ENCODE data around the gene NAPSA.

The NAPSA gene

DNA sequence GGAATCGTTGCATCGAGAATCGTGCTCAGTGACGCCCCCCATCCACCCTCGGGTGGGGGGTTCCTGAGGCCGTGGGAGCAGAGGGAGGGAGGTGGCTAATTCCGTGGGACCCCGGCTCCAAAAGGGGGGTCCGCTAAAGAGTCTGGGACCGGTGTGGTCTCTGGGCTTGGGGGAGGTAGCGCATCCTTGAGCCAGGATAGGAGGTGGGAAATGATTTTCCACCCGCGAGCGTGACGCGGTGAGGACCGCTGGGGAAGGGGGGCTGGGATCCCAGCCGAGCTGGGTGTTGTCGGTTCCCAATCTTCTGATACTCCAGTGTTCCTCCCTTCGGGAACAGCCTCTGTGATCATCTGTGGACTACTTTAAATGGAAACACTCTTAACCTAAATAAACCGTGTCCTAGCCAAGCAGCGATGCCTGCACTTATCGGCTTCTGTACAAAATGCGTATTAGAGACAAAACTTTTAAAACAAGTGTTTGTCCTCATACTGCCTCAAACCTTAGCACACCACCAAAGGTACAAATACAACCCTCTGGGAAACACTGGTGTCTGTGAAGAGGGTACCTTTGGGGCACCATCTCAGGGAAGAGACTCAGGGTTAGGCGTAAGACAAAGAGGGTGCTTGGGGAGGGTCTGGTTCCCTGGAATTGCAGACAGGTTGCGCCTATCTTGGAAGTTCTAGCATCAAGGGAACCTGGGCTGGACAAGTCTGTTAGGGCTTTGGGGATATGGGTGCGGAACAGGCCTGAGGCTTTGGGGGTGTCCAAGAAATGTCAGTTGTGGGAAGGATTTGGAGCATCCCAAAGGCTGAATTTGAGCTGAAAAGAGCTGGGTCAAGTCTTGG lies 52.2 kb downstream of the NAPSA start:
- H4K20me1 ChIP-seq (ENCODE audit: insufficient read depth) = no peaks in the 10 kb centered on the region
- peaks cover 28% of the 10 kb centered on the region; the same call in 1 of the 2 replicates for H3K27me3 ChIP-seq (ENCODE audit: insufficient read depth, low read depth)
- no peaks in the 10 kb centered on the region for H3K36me3 ChIP-seq (ENCODE audit: insufficient read depth)
- no peak overlapping the region for H3K9ac ChIP-seq
- no peaks in the 10 kb centered on the region for H3K4me1 ChIP-seq (ENCODE audit: low read depth, poor library complexity, severe bottlenecking)
- no peak overlapping the region for H2AFZ ChIP-seq (ENCODE audit: low read depth)
- no peak overlapping the region for H3K4me2 ChIP-seq
- no peak overlapping the region for H3K27ac ChIP-seq
- no peak overlapping the region for H3K4me3 ChIP-seq (IDR thresholded peaks at IDR 0.05; ENCODE audit: insufficient read depth, low read depth, low read length)
- TF ChIP-seq, protein P1, sequence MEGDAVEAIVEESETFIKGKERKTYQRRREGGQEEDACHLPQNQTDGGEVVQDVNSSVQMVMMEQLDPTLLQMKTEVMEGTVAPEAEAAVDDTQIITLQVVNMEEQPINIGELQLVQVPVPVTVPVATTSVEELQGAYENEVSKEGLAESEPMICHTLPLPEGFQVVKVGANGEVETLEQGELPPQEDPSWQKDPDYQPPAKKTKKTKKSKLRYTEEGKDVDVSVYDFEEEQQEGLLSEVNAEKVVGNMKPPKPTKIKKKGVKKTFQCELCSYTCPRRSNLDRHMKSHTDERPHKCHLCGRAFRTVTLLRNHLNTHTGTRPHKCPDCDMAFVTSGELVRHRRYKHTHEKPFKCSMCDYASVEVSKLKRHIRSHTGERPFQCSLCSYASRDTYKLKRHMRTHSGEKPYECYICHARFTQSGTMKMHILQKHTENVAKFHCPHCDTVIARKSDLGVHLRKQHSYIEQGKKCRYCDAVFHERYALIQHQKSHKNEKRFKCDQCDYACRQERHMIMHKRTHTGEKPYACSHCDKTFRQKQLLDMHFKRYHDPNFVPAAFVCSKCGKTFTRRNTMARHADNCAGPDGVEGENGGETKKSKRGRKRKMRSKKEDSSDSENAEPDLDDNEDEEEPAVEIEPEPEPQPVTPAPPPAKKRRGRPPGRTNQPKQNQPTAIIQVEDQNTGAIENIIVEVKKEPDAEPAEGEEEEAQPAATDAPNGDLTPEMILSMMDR (conservative IDR thresholded peaks at IDR 0.05; ENCODE audit: low read depth, low read length) = no peak
- no peaks in the 10 kb centered on the region for H3K79me2 ChIP-seq (ENCODE audit: insufficient read depth, low read depth)

GRCh38 chr19:50311723-50312635 lies 53.5 kb downstream of the NAPSA start:
- TF ChIP-seq, protein P1 (conservative IDR thresholded peaks at IDR 0.05; ENCODE audit: low read depth, low read length) = no peak
- Histone ChIP-seq H3K9ac (no peak overlapping the region), H3K4me3 (IDR thresholded peaks at IDR 0.05; ENCODE audit: insufficient read depth, low read depth, low read length) (no peak overlapping the region)

DNA sequence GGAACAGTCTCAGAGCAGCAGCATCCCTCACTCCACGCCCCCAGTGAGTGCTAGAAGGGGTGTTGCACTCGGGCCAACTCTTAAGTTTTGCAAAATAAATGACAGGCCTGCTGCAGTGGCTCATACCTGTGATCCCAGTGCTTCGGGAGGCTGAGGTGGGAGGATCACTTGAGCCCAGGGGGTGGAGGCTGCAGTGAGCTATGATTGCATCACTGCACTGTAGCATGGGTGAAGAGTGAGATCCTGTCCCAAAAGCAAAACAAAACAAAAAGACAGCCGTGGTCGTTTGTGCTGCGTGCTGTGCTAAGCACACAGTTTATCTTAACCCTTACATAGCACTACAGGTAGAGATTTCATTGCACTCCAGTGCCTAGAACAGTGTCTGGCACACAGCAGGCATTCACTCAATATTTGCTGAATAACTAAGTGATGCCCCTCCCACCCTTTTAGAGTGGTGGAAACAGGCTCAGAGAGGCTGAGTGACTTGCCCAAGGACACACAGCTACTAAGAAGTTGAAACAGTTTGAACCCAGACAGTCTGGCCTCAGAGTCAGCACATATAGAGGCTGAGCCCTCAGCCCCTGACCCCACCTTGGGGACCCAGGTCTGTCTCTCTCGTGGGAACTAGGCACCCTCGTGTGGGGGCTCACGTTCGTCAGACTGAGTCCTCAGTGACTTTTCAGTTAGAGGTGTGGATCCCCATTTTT lies 54.5 kb downstream of the NAPSA start:
- TF ChIP-seq, protein P1 (conservative IDR thresholded peaks at IDR 0.05; ENCODE audit: low read depth, low read length) = no peak
- no peak overlapping the region for H3K4me3 ChIP-seq (IDR thresholded peaks at IDR 0.05; ENCODE audit: insufficient read depth, low read depth, low read length)
- no peak overlapping the region for H2AFZ ChIP-seq (ENCODE audit: low read depth)
- H3K27me3 ChIP-seq (ENCODE audit: insufficient read depth, low read depth) = peaks cover 27% of the 10 kb centered on the region; the same call in 1 of the 2 replicates
- no peaks in the 10 kb centered on the region for H4K20me1 ChIP-seq (ENCODE audit: insufficient read depth)
- H3K4me2 ChIP-seq = no peak overlapping the region
- H3K27ac ChIP-seq = no peak overlapping the region
- H3K4me1 ChIP-seq (ENCODE audit: low read depth, poor library complexity, severe bottlenecking) = no peaks in the 10 kb centered on the region
- H3K36me3 ChIP-seq (ENCODE audit: insufficient read depth) = no peaks in the 10 kb centered on the region
- no peak overlapping the region for H3K9ac ChIP-seq
- no peaks in the 10 kb centered on the region for H3K79me2 ChIP-seq (ENCODE audit: insufficient read depth, low read depth)

More at GRCh38 chr19:50311723-50312635, 53.5 kb downstream of the NAPSA start:
- H3K79me2 ChIP-seq (ENCODE audit: insufficient read depth, low read depth) = no peaks in the 10 kb centered on the region
- no peak overlapping the region for H2AFZ ChIP-seq (ENCODE audit: low read depth)
- no peaks in the 10 kb centered on the region for H4K20me1 ChIP-seq (ENCODE audit: insufficient read depth)
- no peaks in the 10 kb centered on the region for H3K4me1 ChIP-seq (ENCODE audit: low read depth, poor library complexity, severe bottlenecking)
- no peaks in the 10 kb centered on the region for H3K36me3 ChIP-seq (ENCODE audit: insufficient read depth)
- H3K27me3 ChIP-seq (ENCODE audit: insufficient read depth, low read depth) = peaks cover 23% of the 10 kb centered on the region; the same call in 1 of the 2 replicates
- H3K4me2 ChIP-seq = no peak overlapping the region
- no peak overlapping the region for H3K27ac ChIP-seq
